ENCODE results near the gene HDAC6.

HDAC6 gene

GRCh38 chrX:48801280-48802088 is at the start of gene HDAC6:
HDAC6 (plus strand) TSS chrX:48802067; CDS start chrX:48802693, 626 bp downstream.
- DNase-seq, result peak; percentile 99

DNA sequence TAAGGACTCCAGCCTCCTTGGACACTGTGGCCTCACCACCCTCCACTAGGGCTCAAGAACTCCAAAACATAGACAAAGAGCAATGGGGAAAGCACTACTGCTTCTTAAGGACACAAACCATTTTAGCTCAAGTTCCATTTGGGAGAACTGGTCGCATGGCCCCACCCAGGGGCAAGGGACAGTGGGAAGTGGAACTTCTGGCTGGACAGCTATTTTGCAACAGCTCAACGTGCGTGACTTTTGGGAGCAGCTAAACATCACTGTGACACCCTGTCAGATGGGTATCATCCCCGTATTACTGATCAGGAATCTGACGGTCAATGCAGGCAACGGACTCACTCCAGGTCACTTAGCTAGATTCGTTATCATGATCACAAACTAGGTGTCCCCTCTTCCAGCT is 49.4 kb upstream of the HDAC6 start:
- no peak for DNase-seq

DNA sequence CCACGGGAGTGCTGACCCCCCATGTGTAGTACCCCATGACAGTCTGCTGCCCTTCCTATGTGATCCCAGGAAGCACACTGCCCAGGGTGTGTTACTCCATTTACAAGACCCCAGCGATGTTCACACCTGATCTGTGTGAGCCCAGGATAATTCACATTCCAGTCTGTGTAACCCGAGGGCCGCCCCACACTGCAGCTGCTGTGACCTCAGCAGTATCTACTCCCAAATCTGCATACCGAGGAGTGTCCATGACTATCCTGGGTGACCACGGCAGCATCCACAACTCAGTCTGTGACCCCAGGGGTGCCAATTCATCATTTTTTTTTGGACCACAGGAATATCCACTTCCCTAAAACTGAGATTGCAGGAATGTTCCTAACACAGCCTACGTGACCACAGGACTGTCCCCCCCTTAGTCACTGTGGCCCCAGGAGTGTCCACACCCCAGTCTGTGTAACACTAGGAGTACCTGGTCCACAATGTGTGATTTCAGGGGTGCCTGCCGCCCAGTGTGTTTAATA is 48.1 kb upstream of the HDAC6 start:
- DNase-seq, result no peak

- no peak for DNase-seq
Observed at GRCh38 chrX:48754238-48754637, 47.6 kb upstream of the HDAC6 start.

- DNase-seq, result no peak
Observed at GRCh38 chrX:48761674-48762471, 40.0 kb upstream of the HDAC6 start, which contains the start of gene GLOD5. GLOD5 (plus strand) TSS chrX:48761747; CDS start chrX:48761791, 44 bp downstream.

- no peak for DNase-seq
Observed at GRCh38 chrX:48769230-48769629, 32.6 kb upstream of the HDAC6 start.

- no peak for DNase-seq
Observed at GRCh38 chrX:48770296-48770695, 31.6 kb upstream of the HDAC6 start.

DNA sequence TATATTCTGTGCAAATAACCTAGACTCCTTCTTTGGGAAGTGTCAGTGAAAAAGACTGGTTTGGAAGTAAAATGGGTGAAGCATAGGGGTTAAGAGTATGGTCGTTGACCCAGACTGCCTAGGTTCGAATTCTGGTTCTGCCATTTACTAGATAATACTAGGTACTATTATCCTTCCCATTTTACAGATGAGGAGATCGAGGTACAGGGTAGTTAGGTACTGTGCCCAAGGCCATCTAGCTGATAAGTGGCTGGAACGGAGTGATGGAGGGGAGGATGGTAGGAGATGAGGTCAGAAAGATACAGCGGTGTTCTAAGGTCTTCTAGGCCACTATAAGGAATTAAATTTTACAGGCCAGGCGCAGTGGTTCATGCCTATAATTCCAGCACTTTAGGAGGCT is 29.3 kb upstream of the HDAC6 start:
- no peak for DNase-seq

DNA sequence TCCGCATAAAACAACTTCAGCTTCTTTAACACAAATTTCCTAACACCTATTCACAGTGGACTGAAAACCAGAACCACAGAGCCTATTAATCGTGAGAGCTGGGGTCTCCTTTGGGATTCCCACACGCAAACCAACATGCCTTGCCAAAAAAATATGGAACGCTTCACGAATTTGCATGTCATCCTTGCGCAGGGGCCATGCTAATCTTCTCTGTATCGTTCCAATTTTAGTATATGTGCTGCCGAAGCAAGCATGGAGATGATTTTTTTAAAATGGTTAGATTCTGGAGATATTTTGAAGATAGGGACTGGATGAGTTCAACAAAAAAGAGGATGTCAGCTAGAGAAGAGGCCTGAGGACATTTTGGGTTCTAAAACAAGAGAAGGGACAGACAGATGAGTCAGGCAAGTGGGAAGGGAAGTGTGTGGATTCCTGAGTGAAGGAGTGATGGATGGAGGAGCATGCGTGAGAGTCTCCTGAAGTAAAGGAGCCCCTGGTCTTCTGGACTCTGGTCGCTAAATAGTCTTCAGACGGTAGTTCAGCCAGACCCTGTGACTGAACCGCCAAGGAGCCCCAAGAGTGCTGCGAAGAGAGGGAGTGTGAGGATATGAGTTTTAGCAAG is 24.9 kb upstream of the HDAC6 start:
- DNase-seq, result no peak

DNA sequence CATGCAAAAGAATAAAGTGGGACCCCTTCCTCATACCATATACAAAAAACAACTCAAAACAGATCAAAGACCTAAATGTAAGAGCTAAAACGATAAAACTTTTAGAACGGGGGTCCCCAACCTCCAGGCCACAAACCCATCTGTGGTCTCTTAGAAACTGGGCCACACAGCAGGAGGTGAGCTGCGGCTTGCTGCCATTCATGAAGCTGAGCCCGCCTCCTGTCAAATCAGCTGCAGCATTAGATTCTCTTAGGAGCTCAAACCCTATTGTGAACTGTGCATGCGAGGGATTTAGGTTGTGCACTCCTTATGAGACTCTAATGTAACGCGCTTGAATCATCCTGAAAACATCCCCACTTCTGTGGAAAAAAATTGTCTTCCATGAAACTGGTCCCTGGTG is 22.5 kb upstream of the HDAC6 start:
- no peak for DNase-seq

DNA sequence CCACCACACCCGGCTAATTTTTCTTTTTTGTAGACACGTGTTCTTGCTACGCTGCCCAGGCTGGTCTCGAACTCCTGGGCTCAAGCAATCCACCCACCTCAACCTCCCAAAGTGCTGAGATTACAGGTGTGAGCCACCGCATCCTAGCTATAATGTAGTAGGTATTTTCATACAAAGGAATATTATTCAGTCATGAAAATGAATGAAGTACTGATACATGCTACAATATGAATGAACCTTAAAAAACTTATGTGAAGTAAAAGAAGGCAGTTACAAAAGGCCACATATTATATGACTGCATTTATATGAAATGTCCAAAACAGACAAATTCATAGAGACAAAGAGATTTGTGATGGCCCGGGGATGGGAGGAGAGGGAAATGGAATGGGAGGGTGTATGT is 20.2 kb upstream of the HDAC6 start:
- DNase-seq, result no peak

DNA sequence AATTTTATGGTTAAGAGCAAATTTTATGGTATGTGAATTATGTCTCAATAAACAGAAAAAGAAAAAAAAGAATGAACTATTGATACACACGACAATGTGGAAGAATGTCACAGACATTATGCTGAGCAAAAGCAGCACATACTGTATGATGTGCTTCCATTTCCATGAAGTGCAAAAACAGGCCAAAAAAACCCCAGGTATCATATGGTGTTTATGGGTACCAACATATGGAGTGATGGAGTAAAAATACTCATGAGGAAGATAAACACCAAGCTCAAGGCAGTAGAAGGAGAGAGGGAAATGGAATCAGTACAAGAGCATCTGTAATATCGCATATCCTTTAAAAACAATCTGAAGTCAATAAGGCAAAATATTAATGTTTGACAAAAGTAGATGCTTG is 19.7 kb upstream of the HDAC6 start:
- no peak for DNase-seq

GRCh38 chrX:48782795-48783194 is 19.1 kb upstream of the HDAC6 start:
- no peak for DNase-seq

- DNase-seq, result no peak
Observed at GRCh38 chrX:48784726-48785125, 17.1 kb upstream of the HDAC6 start.

DNA sequence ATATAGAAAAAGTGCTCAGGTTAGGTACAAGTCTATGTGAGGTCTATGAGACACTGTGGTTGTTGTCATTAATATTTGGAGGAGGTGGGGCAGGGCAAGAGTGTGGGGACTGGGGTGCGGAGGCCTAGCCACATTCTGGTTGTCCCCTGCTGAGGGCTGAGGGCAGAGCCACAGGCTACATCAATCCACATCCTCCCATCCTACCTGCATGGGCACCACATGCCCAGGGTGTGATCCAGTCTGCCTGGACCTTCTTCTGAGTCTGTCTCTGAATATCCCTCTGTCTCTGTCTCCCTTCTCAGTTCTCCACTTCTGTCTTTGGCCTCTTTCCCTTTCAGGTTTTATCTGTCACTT is 16.7 kb upstream of the HDAC6 start:
- no peak for DNase-seq

DNA sequence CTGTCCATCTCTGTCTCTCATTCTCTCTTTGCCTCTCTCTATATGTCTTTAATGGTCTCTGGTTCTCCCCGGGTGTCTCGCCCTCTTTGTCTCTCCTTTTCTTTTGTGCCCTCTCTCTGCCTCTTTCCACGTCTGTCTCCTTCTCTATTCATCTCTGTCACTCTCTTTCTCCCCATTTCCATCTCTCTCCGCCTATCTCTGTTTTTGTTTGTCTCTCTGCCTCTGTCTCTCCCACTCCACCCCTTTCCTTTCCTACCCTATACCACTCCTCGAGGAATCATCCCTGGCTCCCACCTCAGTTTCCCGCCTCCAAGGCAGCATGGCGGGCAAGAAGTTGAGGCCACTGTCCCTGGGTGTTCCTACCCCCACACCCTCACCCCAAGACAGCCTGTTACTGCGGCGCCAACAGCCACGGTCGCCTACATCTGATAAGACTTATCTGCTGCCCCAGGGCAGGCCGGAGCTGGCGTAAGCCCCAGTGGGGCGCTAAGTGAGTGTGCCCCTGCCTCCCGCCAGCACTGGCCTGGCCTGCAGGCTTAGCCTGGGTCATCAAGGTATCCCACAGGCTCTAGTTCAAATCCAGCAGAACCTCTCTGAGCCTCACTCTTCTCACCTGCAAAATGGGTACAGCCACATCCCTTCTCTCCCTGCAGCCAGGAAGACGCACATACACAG is 16.2 kb upstream of the HDAC6 start:
- no peak for DNase-seq

GRCh38 chrX:48786341-48786800 is 15.5 kb upstream of the HDAC6 start, which contains the start of gene GATA1:
GATA1 (plus strand) TSS chrX:48786590; CDS start chrX:48791110, 4,520 bp downstream.
- DNase-seq, result no peak

DNA sequence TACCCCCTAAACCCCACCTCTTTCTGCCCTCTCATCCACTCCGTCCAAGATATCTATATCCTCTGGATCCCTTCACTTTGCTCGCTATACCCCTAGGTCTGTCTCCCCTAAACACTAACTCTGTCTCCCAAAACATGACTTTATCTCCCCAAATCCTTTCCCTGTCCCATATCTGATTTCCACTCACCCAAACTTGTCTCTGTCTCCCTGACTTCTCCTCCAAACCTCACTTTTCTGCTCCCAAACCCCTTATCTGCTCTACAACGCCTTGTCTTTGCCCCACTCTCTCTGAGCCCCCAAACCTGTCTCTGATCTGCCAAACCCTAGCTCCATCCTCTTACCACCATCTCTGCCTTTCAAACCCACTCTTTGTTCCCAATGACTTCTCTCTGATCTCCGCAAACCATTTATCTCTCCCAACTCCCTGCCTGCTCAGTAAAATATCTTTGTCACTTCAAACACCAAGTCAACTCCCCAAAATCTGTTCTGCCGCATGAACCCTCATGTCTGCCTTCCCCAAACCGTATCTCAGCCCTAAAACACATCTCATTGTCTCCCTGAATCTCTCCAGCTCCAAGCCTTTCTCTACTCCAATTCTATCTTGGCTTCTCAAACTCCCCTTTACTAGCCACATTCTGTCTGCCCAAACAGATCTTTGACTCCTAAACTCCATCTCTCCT is 14.9 kb upstream of the HDAC6 start:
- no peak for DNase-seq

GRCh38 chrX:48787505-48788443 is 14.1 kb upstream of the HDAC6 start:
- no peak for DNase-seq

DNA sequence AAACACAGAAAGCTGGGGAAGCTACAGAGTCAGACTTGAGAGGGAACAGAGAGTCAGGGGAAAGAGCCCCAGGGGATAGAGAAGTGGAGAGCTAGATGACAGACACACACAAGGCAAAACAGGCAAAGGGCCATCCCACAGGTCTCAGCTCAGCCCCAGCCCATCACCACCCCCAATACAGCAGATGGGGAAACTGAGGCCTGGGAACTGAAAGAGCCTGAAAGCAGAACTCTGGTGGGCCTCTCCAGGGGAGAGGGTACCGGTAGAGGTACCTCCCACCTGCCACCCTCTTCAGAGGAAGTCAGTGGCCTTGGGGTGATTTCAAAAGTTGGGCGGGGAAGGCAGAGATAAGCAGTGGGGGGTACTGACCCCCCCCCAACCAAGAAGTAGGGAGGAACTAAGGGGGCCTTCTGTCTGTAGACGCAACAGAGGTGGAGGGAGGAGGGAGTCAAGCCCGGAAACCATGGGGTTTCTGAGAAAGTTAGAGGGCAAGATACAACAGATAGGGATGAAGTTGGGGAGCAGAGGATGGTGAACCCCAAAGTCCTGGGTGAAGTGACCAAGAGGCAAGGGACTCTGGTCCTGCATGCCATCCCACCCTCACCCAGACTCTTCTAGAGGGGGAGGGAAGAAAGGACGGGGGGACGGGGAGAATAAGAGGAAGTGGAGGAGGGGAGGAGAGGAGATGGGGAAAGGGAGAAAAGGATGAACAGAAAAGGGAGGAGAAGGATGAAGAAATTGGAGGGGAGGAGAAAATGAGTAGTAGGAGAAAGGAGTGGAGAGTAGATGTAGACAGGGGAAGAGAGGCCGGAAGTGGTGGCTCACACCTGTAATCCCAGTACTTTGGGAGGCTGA is 12.3 kb upstream of the HDAC6 start:
- no peak for DNase-seq

All from CD4-positive, alpha-beta T cell treated with Interleukin-15 for 1 hour (primary cell).